Measurements from ENCODE around the gene UGP2.

DNA sequence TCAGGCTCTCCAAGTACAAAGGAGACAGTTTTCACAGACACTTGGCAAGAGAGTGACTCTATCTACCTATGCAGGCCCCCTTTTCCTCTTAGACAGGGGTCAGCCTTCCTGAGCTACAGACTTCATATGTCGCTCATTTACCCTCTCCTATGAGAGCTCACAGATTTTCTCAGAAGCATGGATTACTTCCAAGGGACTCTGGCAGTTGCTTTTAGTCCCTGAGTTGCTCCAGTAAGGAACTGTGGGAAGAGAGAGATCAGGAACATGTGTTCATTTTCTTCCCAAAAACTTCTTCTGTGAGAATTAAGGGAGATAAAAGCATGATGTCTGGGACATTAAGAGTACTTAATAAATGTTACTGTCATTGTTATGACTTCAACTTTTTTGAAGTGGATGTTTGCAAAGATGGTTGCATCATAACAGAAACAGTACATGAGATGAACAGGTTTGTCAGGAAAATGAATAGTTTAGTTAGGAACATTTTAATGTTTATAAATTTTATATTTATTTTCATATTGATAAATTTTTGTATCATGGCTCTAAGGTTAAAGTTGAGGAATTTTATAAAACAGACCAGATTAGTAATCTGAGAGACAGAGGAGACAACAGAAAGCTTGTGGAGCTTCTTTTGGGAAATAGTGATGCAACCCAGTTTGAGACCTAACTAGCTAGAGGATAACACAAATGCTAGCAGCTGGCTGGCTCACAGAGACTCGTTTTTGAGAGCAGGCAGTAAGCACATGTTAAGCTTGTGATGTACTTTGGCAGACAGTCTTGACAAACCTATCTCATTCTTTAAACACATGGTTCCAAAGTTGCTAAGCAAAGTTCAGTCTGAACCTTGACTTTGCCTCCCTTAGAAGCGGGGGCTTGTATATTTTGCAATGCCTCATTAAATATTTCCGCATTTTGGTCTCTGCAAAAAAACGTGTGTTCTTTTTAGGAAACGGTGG, 21.7 kb upstream of the UGP2 start:
- TF ChIP-seq, protein P1, sequence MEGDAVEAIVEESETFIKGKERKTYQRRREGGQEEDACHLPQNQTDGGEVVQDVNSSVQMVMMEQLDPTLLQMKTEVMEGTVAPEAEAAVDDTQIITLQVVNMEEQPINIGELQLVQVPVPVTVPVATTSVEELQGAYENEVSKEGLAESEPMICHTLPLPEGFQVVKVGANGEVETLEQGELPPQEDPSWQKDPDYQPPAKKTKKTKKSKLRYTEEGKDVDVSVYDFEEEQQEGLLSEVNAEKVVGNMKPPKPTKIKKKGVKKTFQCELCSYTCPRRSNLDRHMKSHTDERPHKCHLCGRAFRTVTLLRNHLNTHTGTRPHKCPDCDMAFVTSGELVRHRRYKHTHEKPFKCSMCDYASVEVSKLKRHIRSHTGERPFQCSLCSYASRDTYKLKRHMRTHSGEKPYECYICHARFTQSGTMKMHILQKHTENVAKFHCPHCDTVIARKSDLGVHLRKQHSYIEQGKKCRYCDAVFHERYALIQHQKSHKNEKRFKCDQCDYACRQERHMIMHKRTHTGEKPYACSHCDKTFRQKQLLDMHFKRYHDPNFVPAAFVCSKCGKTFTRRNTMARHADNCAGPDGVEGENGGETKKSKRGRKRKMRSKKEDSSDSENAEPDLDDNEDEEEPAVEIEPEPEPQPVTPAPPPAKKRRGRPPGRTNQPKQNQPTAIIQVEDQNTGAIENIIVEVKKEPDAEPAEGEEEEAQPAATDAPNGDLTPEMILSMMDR (IDR thresholded peaks at IDR 0.05; ENCODE audit: low read length): no peak
- TF ChIP-seq EZH2phosphoT487 (IDR thresholded peaks at IDR 0.05; ENCODE audit: low read length) (no peak), EZH2 (optimal IDR thresholded peaks at IDR 0.05; ENCODE audit: low read depth, low read length) (no peak)

Measured in MM.1S (cell line).